ENCODE data around the gene HDAC3.
"Not testable (repeated sequence)": the region's sequence is repeated elsewhere in the genome, so short reads cannot be mapped to it uniquely, and the experiment has no call there.

The HDAC3 gene

DNA sequence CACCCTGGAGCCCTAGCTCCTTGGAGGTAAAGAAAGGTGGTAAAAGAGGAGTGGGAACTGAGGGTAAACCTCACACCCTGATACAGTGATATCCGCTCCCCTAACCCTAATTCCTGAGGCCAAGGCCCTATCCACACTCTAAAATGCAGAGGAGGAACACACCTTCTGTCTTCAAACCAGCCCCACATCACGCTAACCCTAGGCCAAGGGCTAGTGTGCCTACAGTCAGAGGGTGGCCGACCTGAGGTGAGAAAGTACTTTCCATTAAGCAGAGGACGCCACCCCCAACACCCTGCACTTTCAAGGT, 590 bp downstream of the HDAC3 start:
- DNase-seq (ENCODE audit: low read depth in 2 of 3, low spot score in 2 of 3) = no peak

DNA sequence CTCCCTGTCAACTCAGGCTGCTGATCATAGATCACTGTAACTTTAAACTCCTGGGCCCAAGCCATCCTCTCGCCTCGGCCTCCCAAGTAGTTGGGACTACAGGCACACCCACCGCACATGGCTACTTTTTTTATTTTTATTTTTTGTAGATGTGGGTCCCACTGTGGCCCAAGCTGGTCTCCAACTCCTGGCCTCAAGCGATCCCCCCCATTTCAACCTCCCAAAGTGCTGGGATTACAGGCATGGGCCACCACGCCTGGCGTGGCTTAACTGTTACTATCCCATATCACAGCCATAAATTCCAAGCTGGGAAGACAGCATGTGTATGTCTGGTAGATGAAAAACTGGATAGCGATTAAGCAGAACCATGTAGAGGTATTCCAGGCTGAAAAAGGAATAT, 1.0 kb downstream of the HDAC3 start:
- no peak for DNase-seq (ENCODE audit: low read depth in 2 of 3, low spot score in 2 of 3)

DNA sequence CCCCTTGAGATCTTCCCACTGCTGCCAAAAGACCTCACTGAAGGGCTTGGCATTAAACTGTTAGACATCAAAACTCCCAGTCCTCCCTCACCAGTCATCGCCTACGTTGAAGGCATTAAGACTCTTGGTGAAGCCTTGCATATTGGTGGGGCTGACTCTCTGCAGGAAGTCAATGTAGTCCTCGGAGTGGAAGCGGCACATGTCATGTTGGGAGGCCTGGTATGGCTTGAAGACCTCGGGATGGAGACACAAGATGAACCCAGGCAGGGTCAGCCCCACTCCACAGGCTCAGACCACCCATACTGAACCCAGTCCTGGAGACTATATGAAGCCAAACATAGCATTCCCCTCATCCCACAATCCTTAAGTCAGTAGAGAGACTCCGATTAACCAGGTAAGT, 1.9 kb downstream of the HDAC3 start:
- no peak for DNase-seq (ENCODE audit: low read depth in 2 of 3, low spot score in 2 of 3)

DNA sequence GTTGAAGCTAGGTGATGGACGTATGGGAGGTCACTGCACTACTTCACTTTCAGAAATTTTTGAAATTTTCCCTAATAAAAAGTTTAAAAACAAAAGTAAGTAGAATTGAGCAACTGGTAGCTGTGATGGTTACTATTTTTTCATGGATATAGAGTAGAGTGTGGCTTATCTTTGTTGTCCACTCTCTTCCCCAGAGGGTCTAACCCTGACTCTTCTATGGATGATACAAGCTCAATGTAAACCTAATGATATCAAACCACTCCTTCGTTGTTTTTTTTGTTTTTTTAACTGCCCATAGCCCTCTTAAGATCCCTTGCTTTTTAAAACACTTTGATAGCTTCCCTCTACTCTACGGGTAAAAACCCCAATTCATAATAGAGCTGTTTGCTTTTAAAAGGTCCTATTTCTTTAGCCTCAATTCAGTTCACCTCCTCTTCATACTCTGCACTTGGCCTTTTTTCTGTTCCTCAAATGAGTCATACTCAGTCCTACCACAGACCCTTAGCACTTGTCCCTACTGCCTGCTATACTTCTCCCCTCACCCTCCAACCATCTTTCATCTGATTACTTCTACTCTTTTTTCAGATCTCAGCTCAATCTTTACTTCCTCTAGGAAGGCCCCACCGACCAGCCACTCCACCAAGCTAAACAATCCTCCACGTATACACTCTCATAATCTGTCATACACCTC, 2.6 kb downstream of the HDAC3 start:
- DNase-seq (ENCODE audit: low read depth in 2 of 3, low spot score in 2 of 3) = no peak

DNA sequence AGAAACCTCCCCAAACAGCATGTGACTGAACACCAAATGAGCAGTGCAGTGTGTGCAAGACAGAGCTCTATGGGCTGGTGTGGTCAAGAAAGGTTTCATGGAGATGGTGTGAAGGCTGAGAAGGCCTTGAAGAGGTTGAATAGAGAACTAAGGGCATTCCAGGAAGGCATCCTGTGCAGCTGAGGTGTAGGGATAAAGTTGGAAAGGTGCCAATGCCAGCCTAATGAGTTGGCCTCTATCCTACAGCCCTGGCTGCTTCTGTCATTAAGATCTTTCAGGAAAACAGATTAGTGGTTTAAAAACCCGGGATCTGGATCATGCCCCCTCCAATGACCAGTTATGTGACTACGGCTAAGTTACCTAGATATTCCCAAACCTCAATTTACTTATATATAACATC, 4.0 kb downstream of the HDAC3 start:
- DNase-seq (ENCODE audit: low read depth in 2 of 3, low spot score in 2 of 3) = no peak

DNA sequence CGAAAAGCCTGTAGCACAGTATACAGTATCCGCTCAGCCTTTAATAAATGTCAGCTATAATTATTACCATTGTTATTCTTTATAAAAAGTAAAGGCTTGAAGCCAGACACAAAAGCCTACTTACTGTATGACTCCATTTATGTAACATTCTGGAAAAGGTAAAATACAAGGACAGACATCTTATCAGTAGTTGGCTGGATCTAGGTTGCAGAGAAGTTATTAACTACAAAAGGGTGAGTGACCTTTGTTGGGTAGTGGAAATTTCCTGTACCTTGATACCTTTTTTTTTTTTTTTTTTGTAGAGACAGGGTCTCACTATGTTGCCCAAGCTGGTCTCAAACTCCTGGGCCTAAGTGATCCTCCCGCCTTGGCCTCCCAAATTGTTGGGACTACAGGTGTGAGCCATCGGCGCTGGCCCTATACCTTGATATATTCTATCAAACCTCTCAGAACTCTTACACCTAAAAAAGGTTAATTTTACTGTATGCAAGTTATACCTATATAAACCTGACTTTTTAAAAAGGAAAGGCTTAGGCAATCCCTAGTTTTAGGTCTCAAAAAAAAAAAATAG, 6.0 kb downstream of the HDAC3 start:
- no peak for DNase-seq (ENCODE audit: low read depth in 2 of 3, low spot score in 2 of 3)

DNA sequence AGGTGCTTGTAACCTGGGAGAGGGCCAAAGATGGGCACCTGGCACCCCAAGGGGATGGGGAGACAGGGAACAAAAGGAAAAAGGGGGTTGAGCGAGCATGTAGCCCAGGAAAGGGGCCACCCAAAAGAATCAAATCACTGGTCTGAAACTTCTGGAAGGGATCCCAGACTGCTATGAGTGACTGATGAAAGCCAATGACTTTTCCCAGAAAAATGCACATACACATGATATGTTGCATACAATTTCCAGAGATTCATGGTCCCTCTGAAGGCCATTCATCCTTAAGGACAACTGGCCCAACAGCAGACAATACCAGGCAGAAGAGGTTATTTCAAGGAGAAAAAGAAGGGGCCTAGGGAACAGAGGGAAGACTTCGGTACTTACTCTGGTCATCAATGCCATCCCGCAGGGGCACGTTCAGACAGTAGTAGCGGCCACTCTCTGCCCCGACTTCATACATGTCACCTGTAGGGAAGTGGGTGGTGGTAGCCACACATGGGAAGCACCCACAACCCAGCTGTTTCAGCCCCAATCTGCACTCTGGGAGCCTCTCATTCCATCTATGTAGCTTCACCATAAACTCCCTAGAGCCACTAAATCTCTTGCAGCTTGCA, 8.4 kb downstream of the HDAC3 start:
- DNase-seq (ENCODE audit: low read depth in 2 of 3, low spot score in 2 of 3) = no peak

DNA sequence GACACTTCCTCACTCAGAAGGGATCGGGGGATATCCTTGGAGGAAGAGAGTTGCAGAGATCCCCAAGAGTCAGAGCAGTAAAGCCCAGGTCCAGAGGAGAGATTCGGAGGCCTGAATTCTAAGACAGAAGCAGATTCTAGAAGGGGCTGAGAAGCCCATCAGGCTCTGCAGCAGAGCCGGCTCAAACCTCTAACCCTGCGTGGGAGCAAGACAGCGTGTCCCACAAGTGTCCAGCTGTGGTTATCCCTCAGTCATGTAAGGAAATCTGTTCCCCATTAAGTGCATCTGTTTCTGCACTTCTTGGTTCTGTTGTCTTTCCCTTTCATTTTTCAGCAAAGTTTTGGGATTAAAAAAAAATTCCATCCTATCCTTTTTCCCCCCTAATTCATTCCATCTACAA, 13.0 kb downstream of the HDAC3 start:
- no peak for DNase-seq (ENCODE audit: low read depth in 2 of 3, low spot score in 2 of 3)

DNA sequence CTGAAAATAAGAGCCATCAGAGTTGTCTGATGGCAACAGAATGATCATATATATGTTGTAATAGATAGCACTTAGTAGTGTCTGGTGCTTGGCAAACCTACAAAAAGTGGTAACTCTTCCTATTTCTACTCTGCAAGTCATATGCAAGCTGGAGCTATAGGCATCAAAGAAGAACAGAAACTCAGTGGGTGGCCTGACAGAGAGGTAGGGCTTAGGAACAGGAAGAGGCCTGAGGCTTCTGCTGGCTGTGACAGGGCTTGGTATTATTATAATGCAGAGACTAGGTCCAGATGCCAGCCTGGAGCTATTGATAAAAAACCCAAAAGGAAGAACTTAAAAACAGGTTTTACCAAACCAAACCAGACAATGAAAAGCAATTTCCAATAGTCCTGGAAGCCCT, 13.5 kb downstream of the HDAC3 start:
- no peak for DNase-seq (ENCODE audit: low read depth in 2 of 3, low spot score in 2 of 3)

DNA sequence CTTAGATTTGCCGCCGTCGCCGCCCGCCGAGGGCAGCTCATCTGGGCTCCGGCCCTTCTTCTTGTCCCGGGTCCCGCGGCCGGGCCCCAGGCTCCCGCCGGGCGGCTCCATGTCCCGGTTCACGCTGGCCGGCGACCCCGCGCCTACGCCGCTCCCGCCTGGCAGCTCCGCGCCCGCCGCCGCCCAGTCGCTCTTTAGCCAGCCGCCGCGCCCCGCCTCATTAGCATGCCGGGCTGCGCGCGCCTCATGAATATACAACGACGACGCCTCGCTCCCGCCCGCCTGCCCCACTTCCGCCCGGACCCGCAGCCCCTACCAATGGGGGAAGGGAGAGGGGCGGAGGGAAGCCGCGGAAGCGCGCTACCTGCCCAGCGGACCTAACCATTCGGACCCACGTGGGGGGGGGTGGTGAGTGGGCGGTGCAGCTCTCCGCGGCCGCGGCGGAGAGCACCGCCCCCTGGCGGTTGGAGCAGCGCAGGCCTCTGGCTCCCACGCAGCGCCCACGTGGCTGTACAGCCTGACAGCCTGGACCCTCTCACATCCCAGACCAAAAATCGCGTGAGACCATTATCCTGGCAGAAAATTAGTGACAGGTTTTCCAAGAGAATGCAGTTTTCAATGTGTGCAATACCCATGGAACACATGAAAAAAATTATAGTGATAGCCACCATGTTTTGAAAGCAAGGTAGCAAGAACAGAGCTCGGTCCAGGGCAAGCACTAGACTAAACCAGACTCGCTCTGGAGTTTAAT, 17.7 kb downstream of the HDAC3 start, which contains the start of gene DIAPH1:
DIAPH1 (minus strand) TSS at position 197 of the 751 bp plus-strand sequence; CDS start at position 111, 86 bp downstream.
- DNase-seq (ENCODE audit: low read depth in 2 of 3, low spot score in 2 of 3) = peak; percentile 92 to 98 (median 94)

DNA sequence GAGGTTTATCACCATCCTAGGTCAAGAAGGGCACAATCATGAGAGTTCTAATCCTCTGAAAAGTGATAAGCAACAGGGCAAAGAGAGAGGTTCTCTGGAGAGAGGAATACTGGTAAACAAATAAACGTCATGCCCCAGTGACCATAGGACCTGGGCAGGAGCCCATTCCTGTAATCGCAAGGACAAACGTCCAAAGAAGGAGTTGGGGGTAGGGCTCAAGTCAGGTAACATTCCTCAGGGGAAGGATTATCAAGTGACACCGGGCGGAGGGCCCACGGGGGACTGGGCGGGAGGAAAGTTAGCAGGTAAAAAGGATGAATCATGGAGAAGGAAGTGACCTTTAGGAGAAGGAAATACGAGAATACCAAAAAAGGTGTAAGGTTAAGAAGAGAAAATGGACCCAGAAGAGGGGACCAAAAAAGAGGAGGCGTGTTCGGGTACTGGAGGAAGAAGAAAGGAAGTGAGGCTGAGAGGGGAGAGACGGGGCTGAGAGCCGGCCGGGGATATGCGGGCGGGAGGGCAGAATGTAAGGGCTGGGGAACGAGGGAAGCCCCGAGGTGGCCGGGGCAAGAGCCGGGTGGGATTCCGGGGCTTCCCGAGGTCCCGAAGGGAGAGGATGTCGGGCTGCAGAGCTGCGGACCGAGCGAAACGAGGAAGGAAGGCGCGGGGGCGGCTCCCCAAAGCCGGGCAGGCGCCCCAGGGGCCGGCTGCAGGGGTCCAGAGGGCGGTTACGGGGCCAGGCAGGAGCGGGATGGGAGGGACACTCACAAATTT, 18.4 kb downstream of the HDAC3 start:
- peak in 2 of 3 experiments; percentile 31 for DNase-seq (ENCODE audit: low read depth in 2 of 3, low spot score in 2 of 3)

DNA sequence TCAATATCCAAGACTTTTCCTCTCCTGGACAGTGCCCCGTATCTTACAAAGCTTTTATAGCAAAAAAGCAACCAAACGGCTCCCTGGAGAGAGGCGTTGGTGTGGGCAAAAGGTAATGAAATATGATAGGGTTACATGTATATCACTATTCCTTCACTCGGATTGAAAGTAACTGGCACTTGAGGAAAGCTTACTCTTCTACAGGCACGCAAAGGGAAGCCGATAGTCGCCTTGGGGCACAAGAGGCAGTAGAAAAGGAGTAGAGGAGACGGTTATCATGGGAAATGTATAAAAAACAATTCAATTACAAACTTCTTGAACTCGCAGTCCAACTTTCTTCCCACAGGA, 19.0 kb downstream of the HDAC3 start:
- no peak for DNase-seq (ENCODE audit: low read depth in 2 of 3, low spot score in 2 of 3)

DNA sequence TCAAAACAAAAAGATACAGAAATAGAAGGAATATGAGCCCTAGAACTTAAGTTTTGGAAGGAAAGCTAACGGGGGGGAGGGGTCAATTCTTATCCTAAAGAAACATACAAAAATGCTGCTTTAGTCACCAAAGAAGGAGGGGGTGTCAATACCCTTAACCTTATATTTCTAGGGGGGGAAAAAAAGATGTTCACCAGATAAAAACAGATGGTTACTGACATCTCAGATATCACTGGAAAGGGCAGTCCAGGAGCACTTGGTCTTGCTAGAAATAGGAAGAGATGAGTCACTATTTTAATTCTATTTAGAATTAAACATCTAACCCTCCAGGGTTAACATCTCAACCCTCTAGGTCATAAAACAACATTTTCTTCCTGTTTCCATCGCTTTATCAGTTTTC, 19.5 kb downstream of the HDAC3 start:
- no peak for DNase-seq (ENCODE audit: low read depth in 2 of 3, low spot score in 2 of 3)

DNA sequence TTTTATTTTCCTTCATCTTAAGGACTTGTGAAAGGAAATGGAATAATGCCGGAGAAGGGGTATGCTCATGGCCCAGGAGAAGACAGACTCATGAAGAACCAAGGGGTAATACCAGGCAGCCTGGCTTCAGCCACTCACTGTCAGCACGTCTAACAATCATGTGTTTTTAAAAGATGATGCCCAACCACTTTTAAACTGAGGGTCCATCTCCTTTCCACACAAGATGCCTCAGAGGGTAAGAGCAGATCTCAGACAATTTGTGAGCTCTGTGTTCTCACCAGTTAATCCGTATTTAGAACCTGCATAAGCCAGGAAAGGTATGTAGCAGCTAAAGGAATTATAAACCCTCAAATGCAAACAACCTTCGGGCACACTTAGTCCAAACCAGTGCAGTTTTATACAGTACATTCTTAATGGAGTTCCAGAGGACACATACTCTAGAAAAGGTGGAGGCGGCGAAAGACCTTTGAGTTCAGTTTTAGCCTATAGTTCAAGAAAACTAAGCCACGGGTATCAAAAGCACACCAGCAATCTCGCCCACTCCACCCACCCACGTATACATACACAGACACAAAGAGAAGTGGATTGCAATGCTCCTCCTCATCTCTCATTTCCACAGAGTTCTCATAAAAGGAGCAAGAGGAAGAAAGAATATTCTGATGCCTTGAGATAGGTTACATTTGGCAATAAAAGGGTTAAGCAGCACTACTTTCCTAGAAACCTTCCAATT, 20.5 kb downstream of the HDAC3 start:
- DNase-seq (ENCODE audit: low read depth in 2 of 3, low spot score in 2 of 3) = no peak

DNA sequence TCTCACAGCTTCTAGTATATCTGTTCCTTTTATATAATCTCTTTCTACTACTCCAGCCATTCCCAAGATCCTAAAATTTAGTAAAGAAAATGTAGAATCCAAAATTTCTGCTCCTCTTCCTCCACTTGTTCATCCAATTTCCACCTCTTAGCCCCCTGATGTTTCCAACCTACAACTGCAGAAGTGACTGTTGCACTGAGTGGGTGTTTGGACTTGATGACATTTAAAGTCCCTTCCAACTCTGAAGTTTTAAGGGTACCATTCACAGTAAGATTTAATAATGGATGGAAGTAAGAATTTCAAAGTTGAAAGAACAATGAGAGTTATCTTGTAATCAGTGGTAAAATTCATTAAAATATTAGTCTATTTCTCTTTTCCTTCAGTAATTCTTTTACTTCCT, 23.3 kb downstream of the HDAC3 start:
- no peak for DNase-seq (ENCODE audit: low read depth in 2 of 3, low spot score in 2 of 3)

DNA sequence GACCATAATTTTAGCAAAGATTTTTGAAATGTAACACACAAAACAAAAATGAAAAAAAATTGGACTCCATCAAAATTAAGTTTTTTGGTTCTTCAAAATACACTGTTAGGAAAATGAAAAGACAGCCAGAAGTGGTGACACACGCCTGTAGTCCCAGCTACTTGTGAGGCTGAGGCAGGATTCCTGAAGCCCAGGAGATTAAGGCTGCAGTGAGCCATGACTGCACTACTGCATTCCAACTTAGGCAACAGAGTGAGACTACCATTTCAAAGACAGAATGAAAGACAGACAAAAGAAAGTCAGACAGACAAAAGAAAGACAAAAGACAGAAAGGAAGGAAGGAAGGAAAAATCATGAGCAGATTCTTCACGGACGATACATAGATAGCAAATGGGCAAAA, 25.4 kb downstream of the HDAC3 start:
- DNase-seq (ENCODE audit: low read depth in 2 of 3, low spot score in 2 of 3) = no peak

DNA sequence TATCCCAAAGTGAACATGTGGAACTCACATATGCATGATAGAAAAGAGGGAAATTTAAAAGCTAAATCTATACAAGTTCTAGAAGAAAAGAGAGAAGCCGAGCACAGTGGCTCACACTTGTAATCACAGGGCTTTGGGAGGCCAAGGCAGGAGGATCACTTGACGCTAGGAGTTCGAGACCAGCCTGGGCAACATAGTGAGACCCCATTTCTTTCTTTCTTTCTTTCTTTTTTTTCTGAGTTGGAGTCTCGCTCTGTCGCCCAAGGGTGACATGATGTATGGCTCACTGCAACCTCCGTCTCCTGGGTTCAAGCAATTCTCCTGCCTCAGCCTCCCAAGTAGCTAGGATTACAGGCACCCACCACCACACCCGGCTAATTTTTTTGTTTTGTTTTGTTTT, 26.7 kb downstream of the HDAC3 start:
- DNase-seq (ENCODE audit: low read depth in 2 of 3, low spot score in 2 of 3) = not testable (repeated sequence)

DNA sequence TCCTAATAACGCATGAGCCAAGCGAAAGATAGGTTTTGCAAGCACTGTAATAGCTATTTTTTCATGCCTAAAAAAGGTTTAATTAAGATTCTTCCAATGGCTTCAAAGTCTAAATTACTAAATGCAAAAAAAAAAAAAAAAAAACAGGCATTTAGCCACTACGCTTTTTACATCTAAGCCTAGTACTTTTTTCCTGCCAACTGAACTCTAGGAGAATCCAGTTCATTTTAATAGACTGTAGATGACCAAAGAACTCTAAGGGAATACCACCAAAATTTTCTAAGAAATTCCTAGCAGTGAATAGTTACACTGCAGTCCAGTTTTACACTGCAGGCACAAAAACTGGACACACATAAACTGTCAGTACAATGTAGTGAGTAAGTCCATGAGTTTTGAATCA, 27.6 kb downstream of the HDAC3 start:
- no peak for DNase-seq (ENCODE audit: low read depth in 2 of 3, low spot score in 2 of 3)

DNA sequence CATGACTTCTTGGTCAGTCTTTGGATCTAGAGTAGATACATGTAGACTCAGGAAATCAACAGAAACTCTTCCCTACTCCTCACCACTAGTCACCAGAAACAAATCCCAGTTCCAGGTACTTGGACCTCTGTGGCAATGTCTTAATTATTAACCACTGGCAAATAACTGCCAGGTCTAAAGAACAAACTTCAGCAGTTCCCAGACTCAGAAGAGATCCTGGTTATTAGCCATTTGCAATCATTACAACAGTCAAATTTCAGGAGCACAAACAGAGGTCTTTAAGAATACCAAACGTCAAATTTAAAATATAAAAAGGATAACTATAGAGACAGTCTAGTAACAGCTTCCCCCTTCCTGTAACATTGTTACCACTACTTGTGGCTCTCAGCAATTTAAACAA, 28.1 kb downstream of the HDAC3 start:
- no peak for DNase-seq (ENCODE audit: low read depth in 2 of 3, low spot score in 2 of 3)

DNA sequence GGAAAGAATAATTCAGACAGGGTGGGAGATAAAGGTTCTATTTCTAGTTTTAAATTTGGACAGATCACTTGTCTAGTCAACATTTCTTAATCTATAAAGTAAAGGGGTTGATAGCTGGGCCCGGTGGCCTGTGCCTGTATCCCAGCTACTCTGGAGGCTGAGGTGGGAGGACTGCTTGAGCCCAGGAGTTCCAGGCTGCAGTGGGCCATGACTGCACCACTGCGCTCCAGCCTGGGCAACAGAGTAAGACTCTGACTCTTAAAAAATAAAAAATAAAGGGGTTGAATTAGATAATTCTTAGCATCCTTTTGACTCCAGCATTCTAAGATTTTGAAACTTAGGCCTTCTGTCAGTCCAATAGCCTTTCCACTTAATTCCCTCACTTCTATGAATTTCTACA, 28.6 kb downstream of the HDAC3 start:
- DNase-seq (ENCODE audit: low read depth in 2 of 3, low spot score in 2 of 3) = no peak

Measured in activated CD8-positive, alpha-beta memory T cell treated with anti-CD3 and anti-CD28 coated beads for 48 hours (primary cell).